Measurements from ENCODE around the gene NRIP3.

- TF ChIP-seq CTCF (IDR thresholded peaks at IDR 0.05): no peak
- no peak for TF ChIP-seq EP300 (IDR thresholded peaks at IDR 0.05)
- TF ChIP-seq POLR2A (IDR thresholded peaks at IDR 0.05): no peak
These were observed 32.4 kb downstream of the NRIP3 start for GRCh38 chr11:8971196-8971923.

Measured in ovary (tissue), 3 donors.